PC-3 (cell line): ENCODE data around the gene ZNF256.

ENCODE experiments used
- EZH2 ChIP-seq: fragments of 300-600 bp; sonication (generic); IDR thresholded peaks from one replicate; pipeline ENCODE4 v1.6.1; 2017; ENCODE audit warnings: antibody characterized with exemption, mild to moderate bottlenecking, low read length; ENCODE audit not compliant: unreplicated experiment
- EZH2phosphoT487 ChIP-seq: fragments of 300-600 bp; sonication (generic); IDR thresholded peaks from 2 replicates; pipeline ENCODE4 v1.6.1; 2018; ENCODE audit warnings: mild to moderate bottlenecking, antibody characterized with exemption, low read length, borderline replicate concordance
- TF ChIP-seq, protein P1 (sequence below): fragments of 300-600 bp; sonication (generic); conservative IDR thresholded peaks from 2 replicates; pipeline ENCODE4 v1.5.1; 2017; ENCODE audit warnings: antibody characterized with exemption, low read depth, mild to moderate bottlenecking, low read length

DNA sequence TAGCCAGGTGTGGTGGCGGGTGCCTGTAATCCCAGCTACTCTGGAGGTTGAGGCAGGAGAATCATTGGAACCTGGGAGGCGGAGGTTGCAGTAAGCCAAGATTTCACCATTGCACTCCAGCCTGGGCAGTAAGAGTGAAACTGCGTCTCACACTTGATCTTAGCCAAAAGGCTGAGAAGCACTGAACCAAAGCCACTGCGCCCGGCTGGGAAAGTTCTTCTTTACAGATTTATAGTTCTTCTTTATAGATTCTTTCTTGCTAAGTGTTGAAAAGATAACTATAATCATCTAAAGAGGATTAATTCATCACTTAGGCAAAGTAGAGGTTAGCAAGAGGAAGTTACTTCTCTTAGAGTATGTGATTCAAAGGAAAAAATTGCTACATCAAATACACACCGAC lies 42.2 kb downstream of the ZNF256 start:
- TF ChIP-seq, protein P1, sequence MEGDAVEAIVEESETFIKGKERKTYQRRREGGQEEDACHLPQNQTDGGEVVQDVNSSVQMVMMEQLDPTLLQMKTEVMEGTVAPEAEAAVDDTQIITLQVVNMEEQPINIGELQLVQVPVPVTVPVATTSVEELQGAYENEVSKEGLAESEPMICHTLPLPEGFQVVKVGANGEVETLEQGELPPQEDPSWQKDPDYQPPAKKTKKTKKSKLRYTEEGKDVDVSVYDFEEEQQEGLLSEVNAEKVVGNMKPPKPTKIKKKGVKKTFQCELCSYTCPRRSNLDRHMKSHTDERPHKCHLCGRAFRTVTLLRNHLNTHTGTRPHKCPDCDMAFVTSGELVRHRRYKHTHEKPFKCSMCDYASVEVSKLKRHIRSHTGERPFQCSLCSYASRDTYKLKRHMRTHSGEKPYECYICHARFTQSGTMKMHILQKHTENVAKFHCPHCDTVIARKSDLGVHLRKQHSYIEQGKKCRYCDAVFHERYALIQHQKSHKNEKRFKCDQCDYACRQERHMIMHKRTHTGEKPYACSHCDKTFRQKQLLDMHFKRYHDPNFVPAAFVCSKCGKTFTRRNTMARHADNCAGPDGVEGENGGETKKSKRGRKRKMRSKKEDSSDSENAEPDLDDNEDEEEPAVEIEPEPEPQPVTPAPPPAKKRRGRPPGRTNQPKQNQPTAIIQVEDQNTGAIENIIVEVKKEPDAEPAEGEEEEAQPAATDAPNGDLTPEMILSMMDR, result no peak
- TF ChIP-seq EZH2phosphoT487 (no peak), EZH2 (no peak)
